GM23248 (cell line): ENCODE measurements around the gene DNLZ.

Experiments
- EZH2 ChIP-seq: fragments of 200-600 bp; sonication (generic); IDR thresholded peaks from 2 replicates; pipeline ENCODE4 v1.6.1; 2018; ENCODE audit warnings: antibody characterized with exemption, mild to moderate bottlenecking; ENCODE audit not compliant: insufficient read depth, poor library complexity, severe bottlenecking
- EZH2phosphoT487 ChIP-seq: fragments of 200-600 bp; sonication (generic); IDR thresholded peaks from 2 replicates; pipeline ENCODE4 v1.6.1; 2018; ENCODE audit warnings: antibody characterized with exemption, moderate library complexity, mild to moderate bottlenecking, low read depth; ENCODE audit not compliant: insufficient read depth

- no peak for TF ChIP-seq EZH2
- no peak for TF ChIP-seq EZH2phosphoT487
These were observed 25.0 kb downstream of the DNLZ start for GRCh38 chr9:136338511-136338910.
